SK-N-MC (cell line): ENCODE measurements around the gene BICC1.

ENCODE experiments used
- EZH2 ChIP-seq: fragments of 200-600 bp; sonication (generic); IDR thresholded peaks from one replicate; pipeline ENCODE4 v1.6.1; 2017; ENCODE audit warnings: antibody characterized with exemption
- POLR2AphosphoS5 ChIP-seq: IDR thresholded peaks from 2 replicates; pipeline ENCODE4 v1.6.1; 2012; ENCODE audit warnings: mild to moderate bottlenecking, low read depth, low read length, borderline replicate concordance

- TF ChIP-seq POLR2AphosphoS5 (no peak), EZH2 (no peak)
These were observed 87.4 kb downstream of the BICC1 start for GRCh38 chr10:58599927-58600553.
